IMR-90 (cell line): ENCODE results near the gene IGSF9B. TPM values are rescaled to one million over a fixed set of nuclear protein-coding genes. Genes with fewer than 3 reads are reported as not detected.

ENCODE experiments used
- ATAC-seq: fragments of 200-7000 bp; cut with Tn5 transposase; 2 replicates; pipeline ENCODE4 v1.9.1; 2020; ENCODE audit warnings: low read depth, mild to moderate bottlenecking, moderate library complexity
- BruUV-seq: library from RNA; stranded (reverse); fragments of 400-500 nt; replicated peaks from 2 replicates; lab custom pipeline; 2021; lab: Mats Ljungman, UMichigan
- CTCF ChIA-PET: fragments of 300-600 bp; formaldehyde crosslinking; extraction: SDS; loops from one replicate; lab custom pipeline; 2021; ENCODE audit warnings: antibody characterized with exemption; lab: Yijun Ruan, JAX
- POLR2A ChIA-PET: fragments of 300-600 bp; sonication (Branson Sonifier 250); formaldehyde crosslinking; loops from one replicate; lab custom pipeline; 2022; ENCODE audit warnings: antibody characterized with exemption; ENCODE audit not compliant: unreplicated experiment; lab: Charles Lee
- DNase-seq: peaks from one replicate; pipeline ENCODE4 v3.0.0; 2013
- H2AFZ ChIP-seq: replicated peaks from 2 replicates; pipeline ENCODE3; 2013; ENCODE audit warnings: low read length, mild to moderate bottlenecking; ENCODE audit not compliant: poor library complexity
- H2AK5ac ChIP-seq: 2 replicates; pipeline ENCODE4 v1.6.1; 2013; ENCODE audit warnings: low read depth, low read length, inconsistent platforms
- H2AK9ac ChIP-seq: replicated peaks from 2 replicates; pipeline ENCODE3; 2013; ENCODE audit warnings: mild to moderate bottlenecking, low read depth, low read length, moderate library complexity; ENCODE audit not compliant: poor library complexity
- H2BK120ac ChIP-seq: 2 replicates; pipeline ENCODE4 v1.6.1; 2013; ENCODE audit warnings: low read depth, low read length, inconsistent platforms
- H2BK15ac ChIP-seq: 3 replicates; pipeline ENCODE4 v1.6.1; 2013; ENCODE audit warnings: low read depth, low read length, inconsistent platforms
- H2BK20ac ChIP-seq: 2 replicates; pipeline ENCODE4 v1.6.1; 2013; ENCODE audit warnings: low read depth, mild to moderate bottlenecking, inconsistent platforms, low read length, moderate library complexity
- H2BK5ac ChIP-seq: 2 replicates; pipeline ENCODE4 v1.6.1; 2013; ENCODE audit warnings: mild to moderate bottlenecking, low read depth, low read length, inconsistent platforms; ENCODE audit not compliant: poor library complexity, severe bottlenecking
- H3K14ac ChIP-seq: replicated peaks from 2 replicates; pipeline ENCODE4 v1.6.1; 2013; ENCODE audit warnings: low read depth, low read length, inconsistent platforms
- H3K18ac ChIP-seq: 2 replicates; pipeline ENCODE4 v1.6.1; 2013; ENCODE audit warnings: low read depth, low read length, control low read depth
- H3K23ac ChIP-seq: 2 replicates; pipeline ENCODE4 v1.6.1; 2013; ENCODE audit warnings: low read depth, low read length, inconsistent platforms
- H3K27ac ChIP-seq: 2 replicates; pipeline ENCODE4 v1.5.1; 2013; ENCODE audit warnings: mild to moderate bottlenecking, control low read depth, low read length; ENCODE audit not compliant: insufficient read depth
- H3K27me3 ChIP-seq: 2 replicates; pipeline ENCODE4 v1.6.1; 2013; ENCODE audit warnings: low read length; ENCODE audit not compliant: control insufficient read depth, insufficient read depth
- H3K36me3 ChIP-seq: 2 replicates; pipeline ENCODE4 v1.6.1; 2013; ENCODE audit warnings: low read length, mixed read lengths; ENCODE audit not compliant: control insufficient read depth, insufficient read depth
- H3K4ac ChIP-seq: 2 replicates; pipeline ENCODE4 v1.6.1; 2013; ENCODE audit warnings: low read depth, low read length, inconsistent platforms
- H3K4me1 ChIP-seq: 2 replicates; pipeline ENCODE4 v1.6.1; 2013; ENCODE audit warnings: low read length, mixed read lengths; ENCODE audit not compliant: control insufficient read depth, insufficient read depth
- H3K4me2 ChIP-seq: 2 replicates; pipeline ENCODE4 v1.6.1; 2013; ENCODE audit warnings: low read depth, mild to moderate bottlenecking, control low read depth, low read length, moderate library complexity
- H3K4me3 ChIP-seq: 2 replicates; pipeline ENCODE4 v1.5.1; 2013; ENCODE audit warnings: low read depth, mild to moderate bottlenecking, control low read depth, low read length, moderate library complexity; ENCODE audit not compliant: insufficient read depth
- H3K56ac ChIP-seq: 2 replicates; pipeline ENCODE4 v1.6.1; 2013; ENCODE audit warnings: low read length, inconsistent platforms; ENCODE audit not compliant: insufficient read depth; ENCODE audit errors: extremely low read depth
- H3K79me1 ChIP-seq, 2 experiments: 2 replicates each; pipeline ENCODE4 v1.6.1; 2013; ENCODE audit warnings: low read length in 2 of 2, inconsistent platforms in 1 of 2, low read depth in 1 of 2
- H3K9ac ChIP-seq: 2 replicates; pipeline ENCODE4 v1.6.1; 2013; ENCODE audit warnings: low read depth, low read length, control low read depth
- H3K9me1 ChIP-seq: 2 replicates; pipeline ENCODE4 v1.6.1; 2013; ENCODE audit warnings: low read length, inconsistent platforms; ENCODE audit not compliant: insufficient read depth
- H3K9me3 ChIP-seq: 2 replicates; pipeline ENCODE4 v1.6.1; 2013; ENCODE audit warnings: low read length; ENCODE audit not compliant: control insufficient read depth, insufficient read depth
- H4K20me1 ChIP-seq: 2 replicates; pipeline ENCODE4 v1.6.1; 2013; ENCODE audit warnings: low read length, inconsistent platforms; ENCODE audit not compliant: insufficient read depth
- H4K5ac ChIP-seq: 2 replicates; pipeline ENCODE4 v1.6.1; 2013; ENCODE audit warnings: mild to moderate bottlenecking, low read depth, low read length, control low read depth
- H4K8ac ChIP-seq, 2 experiments: 2 replicates each; pipeline ENCODE4 v1.6.1; 2013; ENCODE audit warnings: low read depth in 2 of 2, low read length in 2 of 2, control low read depth in 1 of 2, inconsistent platforms in 1 of 2
- H4K91ac ChIP-seq: 2 replicates; pipeline ENCODE4 v1.6.1; 2013; ENCODE audit warnings: low read depth, low read length, inconsistent platforms; ENCODE audit not compliant: insufficient read depth
- MAZ ChIP-seq: IDR thresholded peaks from 2 replicates; pipeline ENCODE4 v1.6.1; 2012; ENCODE audit warnings: low read depth, mild to moderate bottlenecking, low read length, improper control_type of control experiment, moderate library complexity, borderline replicate concordance
- MXI1 ChIP-seq: IDR thresholded peaks from 2 replicates; pipeline ENCODE4 v1.6.1; 2012; ENCODE audit warnings: low read depth, mild to moderate bottlenecking, low read length, moderate library complexity, borderline replicate concordance
- NFE2L2 ChIP-seq: fragments of 150-350 bp; IDR thresholded peaks from 2 replicates; pipeline ENCODE4 v1.6.1; 2016; ENCODE audit warnings: low read depth, mild to moderate bottlenecking, low read length
- POLR2A ChIP-seq: IDR thresholded peaks from 2 replicates; pipeline ENCODE4 v1.6.1; 2012; ENCODE audit warnings: mild to moderate bottlenecking, low read depth, low read length
- RCOR1 ChIP-seq: IDR thresholded peaks from 2 replicates; pipeline ENCODE4 v1.6.1; 2012; ENCODE audit warnings: mild to moderate bottlenecking, low read length, improper control_type of control experiment; ENCODE audit not compliant: insufficient replicate concordance
- RFX5 ChIP-seq: IDR thresholded peaks from 2 replicates; pipeline ENCODE4 v1.8.0; 2012; ENCODE audit warnings: low read depth, mild to moderate bottlenecking, low read length, moderate library complexity
- WGBS, 2 experiments: methylation state at CpG; one replicate each; pipeline versions ENCODE4 v1.1.5 to v1.1.7; 2013; ENCODE audit warnings: missing lambda C conversion rate in 2 of 2; ENCODE audit not compliant: insufficient read length in 1 of 2; ENCODE audit errors: extremely low coverage in 2 of 2; 5-methylcytosine and 5-hydroxymethylcytosine counted together
- dilution Hi-C: fragments of 300-500 bp; cut with HindIII; formaldehyde crosslinking; loops from one replicate; pipeline ENCODE4 v1.14.3; 2018; ENCODE audit warnings: low sequenced_read_pairs; ENCODE audit not compliant: unreplicated experiment
- in situ Hi-C: fragments of 300-500 bp; cut with MboI; formaldehyde crosslinking; loops from 3 replicates; pipeline ENCODE4 v1.14.3; 2019; ENCODE audit warnings: low sequenced_read_pairs, inconsistent platforms, mixed read lengths
- intact Hi-C: fragments of 100-400 bp; cut with micrococcal nuclease; formaldehyde crosslinking; loops from 2 replicates; pipeline ENCODE4 v1.10.0; 2022
- polyA plus RNA-seq, 3 experiments: library from polyadenylated mRNA; depleted of rRNA; stranded (reverse); fragments of >200 nt; gene quantifications; 2 replicates each; pipeline ENCODE4 v1.2.3, GENCODE V29; 2012; ENCODE audit warnings: low replicate concordance in 1 of 3
- total RNA-seq: library from RNA; depleted of rRNA; stranded (reverse); fragments of >200 nt; gene quantifications from 2 replicates; pipeline ENCODE4 v1.2.3, GENCODE V29; 2012

IGSF9B gene
- total and polyA plus RNA-seq, 2 of the 4 experiments (the other 2 are of a cell fraction): under 0.01 to 0.10 TPM

DNA sequence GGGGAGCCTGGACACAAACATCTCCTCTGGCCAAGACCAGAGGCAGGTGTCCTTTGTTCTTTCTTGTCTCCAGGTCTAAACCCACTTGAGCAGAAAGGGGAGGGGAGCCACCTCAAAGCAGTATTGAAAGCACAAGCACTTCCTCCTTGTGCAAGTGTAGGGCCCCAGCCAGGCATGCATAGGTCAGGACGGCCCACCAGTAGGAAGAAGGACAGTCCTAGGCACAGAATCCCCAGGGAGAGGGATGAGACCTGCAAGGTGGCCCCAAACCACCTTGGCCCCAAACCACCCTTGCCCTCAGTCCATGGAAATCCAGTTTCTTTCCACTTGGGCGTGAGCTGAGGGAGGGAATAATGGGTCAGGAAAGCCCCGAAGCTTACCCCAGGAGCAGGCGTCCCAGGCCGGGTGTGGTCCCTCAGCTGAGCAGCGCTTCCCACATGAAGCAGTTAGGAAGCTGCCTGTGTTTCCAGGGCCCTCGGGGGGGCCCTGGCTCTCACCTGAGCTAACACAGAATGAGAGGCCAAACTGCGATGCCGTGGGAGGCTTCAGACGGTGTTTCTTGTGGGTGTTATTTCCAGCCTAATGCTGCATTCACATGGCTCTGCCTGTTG lies 20.4 kb upstream of the IGSF9B start:
- Histone ChIP-seq H4K91ac (no peak overlapping the region), H4K20me1 (no peaks in the 10 kb centered on the region), H3K79me1 (no peaks in the 10 kb centered on the region), H2BK5ac (no peak overlapping the region), H3K18ac (no peak overlapping the region), H3K14ac (no peak overlapping the region), H3K9me1 (no peaks in the 10 kb centered on the region), H3K27ac (no peak overlapping the region), H2AK5ac (no peak overlapping the region), H3K4me1 (no peaks in the 10 kb centered on the region), H3K23ac (no peak overlapping the region), H3K4ac (no peak overlapping the region), H3K36me3 (no peaks in the 10 kb centered on the region), H3K4me3 (no peak overlapping the region), H3K4me2 (no peak overlapping the region), H3K27me3 (peaks cover 2% of the 10 kb centered on the region; the same call in 1 of the 2 replicates), H4K5ac (no peak overlapping the region), H2BK120ac (no peak overlapping the region), H2AK9ac (no peak overlapping the region), H3K56ac (no peak overlapping the region), H2AFZ (no peak overlapping the region), H2BK15ac (no peak overlapping the region), H3K9me3 (no peaks in the 10 kb centered on the region), H3K9ac (no peak overlapping the region), H4K8ac (no peak overlapping the region), H2BK20ac (no peak overlapping the region)
- intact Hi-C loops: no loop called here
- ChIA-PET CTCF (no interaction called here), POLR2A (no interaction called here)
- dilution Hi-C loops: no loop called here
- DNase-seq (no peak), ATAC-seq (no peak)
- no TSS peak for BruUV-seq
- in situ Hi-C loops: no loop called here
- TF ChIP-seq RFX5 (no peak), RCOR1 (no peak), MXI1 (no peak), POLR2A (no peak), MAZ (no peak), NFE2L2 (no peak)
- WGBS, 2 experiments: no CpG with 5 or more reads among the region's 10 CpGs
